ENCODE measurements around the gene SEMA5A. TPM values are rescaled to one million over a fixed set of nuclear protein-coding genes. Genes with fewer than 3 reads are reported as not detected.

SEMA5A gene
- total RNA-seq, 1 donor = 42.3 TPM

DNA sequence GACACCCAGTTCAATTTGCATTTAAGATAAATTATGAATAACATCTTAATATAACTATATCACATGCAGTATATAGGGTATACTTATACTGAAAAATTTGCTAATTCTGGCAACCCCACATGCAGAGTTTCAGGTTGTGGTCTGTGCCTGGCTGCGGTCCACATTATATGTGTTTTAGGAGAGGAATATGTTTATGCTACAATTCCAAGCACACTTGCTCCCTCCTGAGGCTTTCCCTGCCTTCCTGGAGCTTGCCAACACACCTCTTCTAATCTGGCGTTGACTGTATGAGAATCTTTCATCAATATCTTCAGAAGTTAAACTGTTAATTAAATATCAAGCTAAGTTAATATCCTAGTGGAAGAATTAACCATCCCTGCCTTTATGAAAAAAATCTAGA, 45.2 kb downstream of the SEMA5A start:
- H3K4me1 ChIP-seq (ENCODE audit: insufficient read depth, low read length) = peaks cover 11% of the 10 kb centered on the region
- no peaks in the 10 kb centered on the region for H4K20me1 ChIP-seq (ENCODE audit: insufficient read depth, low read length)
- no peak overlapping the region for H3K27ac ChIP-seq (ENCODE audit: low read depth, low read length)
- H3K4me2 ChIP-seq (ENCODE audit: insufficient read depth, low read length) = no peak overlapping the region
- no peaks in the 10 kb centered on the region for H3K36me3 ChIP-seq (ENCODE audit: insufficient read depth, low read length)
- TF ChIP-seq, protein P1, sequence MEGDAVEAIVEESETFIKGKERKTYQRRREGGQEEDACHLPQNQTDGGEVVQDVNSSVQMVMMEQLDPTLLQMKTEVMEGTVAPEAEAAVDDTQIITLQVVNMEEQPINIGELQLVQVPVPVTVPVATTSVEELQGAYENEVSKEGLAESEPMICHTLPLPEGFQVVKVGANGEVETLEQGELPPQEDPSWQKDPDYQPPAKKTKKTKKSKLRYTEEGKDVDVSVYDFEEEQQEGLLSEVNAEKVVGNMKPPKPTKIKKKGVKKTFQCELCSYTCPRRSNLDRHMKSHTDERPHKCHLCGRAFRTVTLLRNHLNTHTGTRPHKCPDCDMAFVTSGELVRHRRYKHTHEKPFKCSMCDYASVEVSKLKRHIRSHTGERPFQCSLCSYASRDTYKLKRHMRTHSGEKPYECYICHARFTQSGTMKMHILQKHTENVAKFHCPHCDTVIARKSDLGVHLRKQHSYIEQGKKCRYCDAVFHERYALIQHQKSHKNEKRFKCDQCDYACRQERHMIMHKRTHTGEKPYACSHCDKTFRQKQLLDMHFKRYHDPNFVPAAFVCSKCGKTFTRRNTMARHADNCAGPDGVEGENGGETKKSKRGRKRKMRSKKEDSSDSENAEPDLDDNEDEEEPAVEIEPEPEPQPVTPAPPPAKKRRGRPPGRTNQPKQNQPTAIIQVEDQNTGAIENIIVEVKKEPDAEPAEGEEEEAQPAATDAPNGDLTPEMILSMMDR (IDR thresholded peaks at IDR 0.05; ENCODE audit: extremely low read depth, low read depth, low read length) = peak; percentile 7
- H3K79me2 ChIP-seq (ENCODE audit: insufficient read depth, low read length) = peaks cover 16% of the 10 kb centered on the region
- H3K9me3 ChIP-seq (ENCODE audit: low read depth, low read length) = no peaks in the 10 kb centered on the region
- H2AFZ ChIP-seq (ENCODE audit: low read length) = no peak overlapping the region
- no peaks in the 10 kb centered on the region for H3K27me3 ChIP-seq (ENCODE audit: insufficient read depth, low read length)
- no peak for DNase-seq (ENCODE audit: insufficient read length, low spot score, missing footprints)
- no peak overlapping the region for H3K4me3 ChIP-seq (ENCODE audit: insufficient read depth, low read length)

DNA sequence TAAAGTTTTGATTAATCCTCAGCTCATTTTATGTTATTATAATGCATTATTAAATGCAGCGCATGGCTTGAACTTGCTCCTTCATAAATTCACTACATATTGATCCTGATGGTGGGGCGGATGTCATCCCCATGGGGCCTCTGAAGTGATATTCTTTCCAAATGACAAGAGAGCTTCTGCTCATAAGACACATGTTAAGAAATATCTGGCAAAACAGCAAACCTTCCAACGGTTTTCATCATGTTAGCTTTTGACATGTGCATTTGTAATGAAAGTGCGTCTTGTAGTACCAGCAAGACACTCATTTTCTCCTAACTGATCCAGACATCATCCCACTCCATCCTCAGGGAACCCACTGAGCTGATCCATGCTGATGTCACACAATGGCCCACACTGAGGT, 45.7 kb downstream of the SEMA5A start:
- no peak overlapping the region for H2AFZ ChIP-seq (ENCODE audit: low read length)
- H3K36me3 ChIP-seq (ENCODE audit: insufficient read depth, low read length) = no peaks in the 10 kb centered on the region
- no peak overlapping the region for H3K27ac ChIP-seq (ENCODE audit: low read depth, low read length)
- DNase-seq (ENCODE audit: insufficient read length, low spot score, missing footprints) = no peak
- peaks cover 11% of the 10 kb centered on the region for H3K4me1 ChIP-seq (ENCODE audit: insufficient read depth, low read length)
- H3K4me3 ChIP-seq (ENCODE audit: insufficient read depth, low read length) = no peak overlapping the region
- H3K9me3 ChIP-seq (ENCODE audit: low read depth, low read length) = no peaks in the 10 kb centered on the region
- H3K27me3 ChIP-seq (ENCODE audit: insufficient read depth, low read length) = no peaks in the 10 kb centered on the region
- TF ChIP-seq, protein P1 (IDR thresholded peaks at IDR 0.05; ENCODE audit: extremely low read depth, low read depth, low read length) = no peak
- peaks cover 18% of the 10 kb centered on the region for H3K79me2 ChIP-seq (ENCODE audit: insufficient read depth, low read length)
- no peaks in the 10 kb centered on the region for H4K20me1 ChIP-seq (ENCODE audit: insufficient read depth, low read length)
- H3K4me2 ChIP-seq (ENCODE audit: insufficient read depth, low read length) = no peak overlapping the region

DNA sequence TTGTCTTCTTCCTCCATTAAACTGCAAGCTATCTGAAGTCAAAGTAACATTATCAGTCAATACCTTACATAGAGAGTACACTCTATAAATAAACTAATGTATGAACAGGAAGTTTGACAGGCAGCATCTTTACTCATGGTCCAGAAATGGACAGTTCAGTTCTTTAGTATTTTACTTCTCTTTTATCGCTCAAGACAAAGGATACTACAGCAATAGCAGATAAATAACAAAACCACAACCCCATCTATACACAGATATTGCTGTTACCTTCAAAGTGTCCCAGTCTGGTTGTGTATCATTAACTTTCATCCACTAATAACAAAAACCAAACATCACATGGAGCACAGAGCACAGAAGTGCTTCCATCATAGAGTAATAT, 46.4 kb downstream of the SEMA5A start:
- no peaks in the 10 kb centered on the region for H4K20me1 ChIP-seq (ENCODE audit: insufficient read depth, low read length)
- H3K27me3 ChIP-seq (ENCODE audit: insufficient read depth, low read length) = no peaks in the 10 kb centered on the region
- no peaks in the 10 kb centered on the region for H3K9me3 ChIP-seq (ENCODE audit: low read depth, low read length)
- no peak overlapping the region for H3K27ac ChIP-seq (ENCODE audit: low read depth, low read length)
- DNase-seq (ENCODE audit: insufficient read length, low spot score, missing footprints) = no peak
- no peaks in the 10 kb centered on the region for H3K36me3 ChIP-seq (ENCODE audit: insufficient read depth, low read length)
- no peak overlapping the region for H3K4me3 ChIP-seq (ENCODE audit: insufficient read depth, low read length)
- no peak overlapping the region for H3K4me2 ChIP-seq (ENCODE audit: insufficient read depth, low read length)
- H3K4me1 ChIP-seq (ENCODE audit: insufficient read depth, low read length) = peaks cover 11% of the 10 kb centered on the region
- H3K79me2 ChIP-seq (ENCODE audit: insufficient read depth, low read length) = peaks cover 17% of the 10 kb centered on the region
- H2AFZ ChIP-seq (ENCODE audit: low read length) = no peak overlapping the region
- TF ChIP-seq, protein P1 (IDR thresholded peaks at IDR 0.05; ENCODE audit: extremely low read depth, low read depth, low read length) = no peak

DNA sequence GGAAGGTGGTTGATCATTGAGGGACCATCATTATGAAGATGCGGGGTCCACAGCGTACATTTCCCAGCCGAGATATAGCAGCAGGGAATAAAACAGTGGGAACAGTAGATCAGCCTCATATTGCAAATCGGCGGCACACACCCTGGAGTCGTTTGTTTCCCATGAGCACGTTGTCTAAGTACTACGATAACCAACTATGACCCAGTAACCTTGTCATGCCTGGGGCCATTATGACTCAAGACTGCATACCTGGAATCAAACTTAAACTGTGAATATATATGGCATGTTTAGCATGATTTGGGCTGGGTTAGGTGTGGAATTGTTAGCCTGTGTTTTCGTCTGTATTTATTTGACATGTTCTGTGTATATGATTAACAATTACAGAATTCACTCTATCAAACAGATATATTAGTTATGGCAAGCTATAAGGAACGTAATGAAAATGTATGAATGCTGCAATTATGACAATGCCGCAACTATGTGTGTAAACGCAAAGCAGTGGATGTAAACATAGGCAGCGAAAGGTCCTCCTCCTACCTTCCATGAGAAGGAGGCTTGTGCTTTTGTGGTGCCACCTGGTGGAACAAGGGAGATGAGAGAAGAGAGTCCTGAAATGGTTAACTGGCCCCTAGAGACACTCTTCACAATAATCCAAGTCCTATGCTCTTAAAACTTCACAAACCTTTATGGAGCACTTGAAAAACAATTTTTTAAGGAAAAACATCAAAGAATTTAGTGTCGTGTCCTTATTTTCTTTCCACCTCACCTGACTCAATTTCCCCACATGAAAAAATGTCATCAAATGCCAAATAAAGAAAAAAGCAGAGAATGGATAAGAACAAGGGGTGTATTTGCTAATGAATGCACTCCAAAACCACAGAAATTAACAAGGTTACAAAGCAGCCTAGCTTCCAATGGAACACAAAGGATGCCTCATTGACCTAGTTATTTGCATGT, 47.1 kb downstream of the SEMA5A start:
- Histone ChIP-seq H4K20me1 (ENCODE audit: insufficient read depth, low read length) (no peaks in the 10 kb centered on the region), H3K27me3 (ENCODE audit: insufficient read depth, low read length) (no peaks in the 10 kb centered on the region), H3K4me2 (ENCODE audit: insufficient read depth, low read length) (no peak overlapping the region), H3K4me3 (ENCODE audit: insufficient read depth, low read length) (no peak overlapping the region), H3K27ac (ENCODE audit: low read depth, low read length) (no peak overlapping the region), H2AFZ (ENCODE audit: low read length) (no peak overlapping the region), H3K4me1 (ENCODE audit: insufficient read depth, low read length) (peaks cover 11% of the 10 kb centered on the region), H3K9me3 (ENCODE audit: low read depth, low read length) (no peaks in the 10 kb centered on the region), H3K36me3 (ENCODE audit: insufficient read depth, low read length) (no peaks in the 10 kb centered on the region), H3K79me2 (ENCODE audit: insufficient read depth, low read length) (peaks cover 14% of the 10 kb centered on the region)
- DNase-seq (ENCODE audit: insufficient read length, low spot score, missing footprints) = no peak
- TF ChIP-seq, protein P1 (IDR thresholded peaks at IDR 0.05; ENCODE audit: extremely low read depth, low read depth, low read length) = peak; percentile 56

All from osteoblast (primary cell).